Cardiac muscle cell (in vitro differentiated cells and primary cell): ENCODE data around the gene GPR108. TPM values are rescaled to one million over a fixed set of nuclear protein-coding genes. Genes with fewer than 3 reads are reported as not detected.

Experiments
- DNase-seq, 2 donors: peaks; one replicate each; pipeline versions ENCODE4 v3.0.0 to v3.0.0-alpha.2; 2010 to 2017; ENCODE audit warnings: low read depth in 1 of 2, low spot score in 1 of 2
- H3K27ac ChIP-seq: fragments of 200-600 bp; sonication (generic); 2 replicates; pipeline ENCODE4 v1.5.1; 2016
- H3K27me3 ChIP-seq: fragments of 200-600 bp; sonication (generic); 2 replicates; pipeline ENCODE4 v1.6.0; 2016; ENCODE audit warnings: control low read depth
- H3K36me3 ChIP-seq: fragments of 200-600 bp; sonication (generic); 2 replicates; pipeline ENCODE4 v1.5.1; 2016; ENCODE audit warnings: control low read depth
- H3K4me1 ChIP-seq: fragments of 200-600 bp; sonication (generic); 2 replicates; pipeline ENCODE4 v1.8.1; 2017; ENCODE audit warnings: low read depth, mild to moderate bottlenecking, mixed run types
- H3K4me3 ChIP-seq: fragments of 200-600 bp; sonication (generic); 2 replicates; pipeline ENCODE4 v1.5.1; 2016; ENCODE audit warnings: mild to moderate bottlenecking
- H3K9me3 ChIP-seq: fragments of 200-600 bp; sonication (generic); 2 replicates; pipeline ENCODE4 v1.5.1; 2017; ENCODE audit warnings: low read depth, mild to moderate bottlenecking, control low read depth
- CTCF ChIP-seq: IDR thresholded peaks from 2 replicates; pipeline ENCODE4 v1.5.1; 2012; ENCODE audit warnings: low read depth, mild to moderate bottlenecking, low read length
- polyA plus RNA-seq: library from polyadenylated mRNA; unstranded; fragments of >200 nt; fragmentation: Nextera tagmentation; extraction: Ambion mirVana; gene quantifications from 2 replicates; pipeline ENCODE4 v1.2.1, GENCODE V29; 2016
- total RNA-seq: library from RNA; depleted of rRNA; stranded (reverse); fragments of >200 nt; gene quantifications from 2 replicates; pipeline ENCODE4 v1.2.3, GENCODE V29; 2016

GPR108 gene
- total and polyA plus RNA-seq, 2 experiments from 2014 or later: 91.3 to 113 TPM

- H3K27me3 ChIP-seq: no peaks in the 10 kb centered on the region
- peaks cover 6% of the 10 kb centered on the region for H3K4me1 ChIP-seq
- H3K9me3 ChIP-seq: no peaks in the 10 kb centered on the region
- no peak for TF ChIP-seq CTCF
- H3K27ac ChIP-seq: no peak overlapping the region
- H3K36me3 ChIP-seq: no peaks in the 10 kb centered on the region
- no peak for DNase-seq
- H3K4me3 ChIP-seq: no peak overlapping the region
Observed at GRCh38 chr19:6731822-6732221, 5.6 kb downstream of the GPR108 start.

GRCh38 chr19:6730941-6731670 is 6.3 kb downstream of the GPR108 start:
- no peak for TF ChIP-seq CTCF
- peaks cover 4% of the 10 kb centered on the region for H3K4me1 ChIP-seq
- no peak overlapping the region for H3K4me3 ChIP-seq
- DNase-seq: no peak
- H3K36me3 ChIP-seq: no peaks in the 10 kb centered on the region
- H3K27ac ChIP-seq: no peak overlapping the region
- no peaks in the 10 kb centered on the region for H3K9me3 ChIP-seq
- H3K27me3 ChIP-seq: no peaks in the 10 kb centered on the region

- TF ChIP-seq CTCF: no peak
- no peak overlapping the region for H3K4me3 ChIP-seq
Observed at GRCh38 chr19:6730153-6730804, 7.1 kb downstream of the GPR108 start.

GRCh38 chr19:6729573-6730152 is 7.7 kb downstream of the GPR108 start:
- Histone ChIP-seq H3K27ac (no peak overlapping the region), H3K27me3 (no peaks in the 10 kb centered on the region), H3K36me3 (no peaks in the 10 kb centered on the region), H3K4me3 (no peak overlapping the region), H3K4me1 (no peaks in the 10 kb centered on the region), H3K9me3 (no peaks in the 10 kb centered on the region)
- no peak for TF ChIP-seq CTCF
- DNase-seq: no peak

More at GRCh38 chr19:6730153-6730804, 7.1 kb downstream of the GPR108 start:
- peak in 1 of 2 donors; percentile 42 for DNase-seq
- Histone ChIP-seq H3K27me3 (no peaks in the 10 kb centered on the region), H3K9me3 (no peaks in the 10 kb centered on the region), H3K27ac (no peak overlapping the region), H3K36me3 (no peaks in the 10 kb centered on the region), H3K4me1 (no peaks in the 10 kb centered on the region)

GRCh38 chr19:6728346-6728745 is 9.0 kb downstream of the GPR108 start:
- Histone ChIP-seq H3K4me3 (no peak overlapping the region), H3K9me3 (no peaks in the 10 kb centered on the region), H3K36me3 (no peaks in the 10 kb centered on the region), H3K27me3 (no peaks in the 10 kb centered on the region), H3K4me1 (no peaks in the 10 kb centered on the region), H3K27ac (no peak overlapping the region)
- no peak for DNase-seq
- TF ChIP-seq CTCF: no peak
